Mesenchymal stem cell (in vitro differentiated cells and primary cell): ENCODE data around the gene MYH14. TPM values are rescaled to one million over a fixed set of nuclear protein-coding genes. Genes with fewer than 3 reads are reported as not detected.

Source experiments
- small RNA-seq: library from polyadenylated mRNA; stranded (forward); fragments of <200 nt; extraction: miRNeasy Mini kit (QIAGEN cat#:217004); gene quantifications from one replicate; pipeline ENCODE3, GENCODE V24; 2013; ENCODE audit warnings: low read depth

MYH14 gene

Small RNAs within 50 kb of the gene (small RNA-seq; reads per million reads assigned to genes)
- not detected for gene RF00017
